DLD1 (cell line): Measurements from ENCODE around the gene TRIM8.

ENCODE experiments used
- in situ Hi-C: cut with HindIII; loops from 2 replicates; pipeline ENCODE4 v1.10.0; 2017; ENCODE audit warnings: low sequenced_read_pairs

TRIM8 gene

GRCh38 chr10:102631525-102632393, 12.5 kb upstream of the TRIM8 start:
- in situ Hi-C loops: no loop called here

- in situ Hi-C loops: no loop called here
Observed at GRCh38 chr10:102632394-102633111, 11.7 kb upstream of the TRIM8 start.

- in situ Hi-C loops: no loop called here
Observed at GRCh38 chr10:102633287-102633686, 11.0 kb upstream of the TRIM8 start.

GRCh38 chr10:102633848-102634247, 10.4 kb upstream of the TRIM8 start:
- in situ Hi-C loops: no loop called here

GRCh38 chr10:102634686-102635085, 9.6 kb upstream of the TRIM8 start:
- in situ Hi-C loops: no loop called here

- in situ Hi-C loops: no loop called here
Observed at GRCh38 chr10:102635377-102635776, 8.9 kb upstream of the TRIM8 start.

GRCh38 chr10:102639537-102639936, 4.7 kb upstream of the TRIM8 start:
- in situ Hi-C loops: no loop called here

GRCh38 chr10:102641402-102641801, 2.9 kb upstream of the TRIM8 start:
- in situ Hi-C loops: no loop called here

GRCh38 chr10:102641880-102642735, 2.2 kb upstream of the TRIM8 start:
- in situ Hi-C loops: no loop called here

GRCh38 chr10:102642736-102643335, 1.4 kb upstream of the TRIM8 start:
- in situ Hi-C loops: no loop called here

- in situ Hi-C loops: no loop called here
Observed at GRCh38 chr10:102643336-102644065, 778 bp upstream of the TRIM8 start.

GRCh38 chr10:102644646-102645387, 538 bp downstream of the TRIM8 start:
- in situ Hi-C loops: no loop called here

- in situ Hi-C loops: no loop called here
Observed at GRCh38 chr10:102645388-102645740, 1.1 kb downstream of the TRIM8 start.

GRCh38 chr10:102645741-102646609, 1.7 kb downstream of the TRIM8 start:
- in situ Hi-C loops: no loop called here

- in situ Hi-C loops: no loop called here
Observed at GRCh38 chr10:102646610-102647442, 2.5 kb downstream of the TRIM8 start.

GRCh38 chr10:102647443-102648268, 3.4 kb downstream of the TRIM8 start:
- in situ Hi-C loops: no loop called here
